ENCODE results near the gene CFAP206. TPM values are rescaled to one million over a fixed set of nuclear protein-coding genes. Genes with fewer than 3 reads are reported as not detected.

The CFAP206 gene
- total RNA-seq, 1 experiment from 2014 or later, result not detected

DNA sequence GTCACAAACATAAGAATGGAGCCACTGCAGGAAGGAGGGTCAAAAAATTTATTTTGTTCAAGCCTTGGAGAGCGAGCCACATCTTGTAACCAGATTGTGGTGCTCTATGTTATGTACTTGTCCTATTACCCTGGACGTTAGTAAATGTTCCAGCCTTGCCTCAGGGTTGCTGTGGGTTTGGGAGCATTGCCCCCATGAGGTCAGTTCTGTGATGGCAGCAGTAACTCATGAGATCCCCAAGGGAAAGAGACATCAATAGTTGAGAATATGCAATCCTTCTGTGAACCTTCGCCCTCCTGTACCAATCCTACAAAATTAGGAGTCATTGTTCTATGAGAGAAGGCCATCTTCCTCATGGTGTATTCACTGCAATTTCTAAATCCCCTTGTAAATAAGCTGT lies 16.4 kb upstream of the CFAP206 start:
- H4K20me1 ChIP-seq (ENCODE audit: control insufficient read depth, insufficient read depth, insufficient read length), result no peaks in the 10 kb centered on the region
- no peak overlapping the region for H2BK15ac ChIP-seq (ENCODE audit: low read depth, low read length)
- H3K4me1 ChIP-seq (ENCODE audit: insufficient read depth, low read length), result no peaks in the 10 kb centered on the region
- H3K27me3 ChIP-seq (ENCODE audit: insufficient read depth, low read length), result no peaks in the 10 kb centered on the region
- peak; percentile 68 for DNase-seq
- WGBS (ENCODE audit: extremely low coverage, insufficient read length, low lambda C conversion rate), result no CpG with 5 or more reads among the region's 3 CpGs
- TF ChIP-seq, protein P1, sequence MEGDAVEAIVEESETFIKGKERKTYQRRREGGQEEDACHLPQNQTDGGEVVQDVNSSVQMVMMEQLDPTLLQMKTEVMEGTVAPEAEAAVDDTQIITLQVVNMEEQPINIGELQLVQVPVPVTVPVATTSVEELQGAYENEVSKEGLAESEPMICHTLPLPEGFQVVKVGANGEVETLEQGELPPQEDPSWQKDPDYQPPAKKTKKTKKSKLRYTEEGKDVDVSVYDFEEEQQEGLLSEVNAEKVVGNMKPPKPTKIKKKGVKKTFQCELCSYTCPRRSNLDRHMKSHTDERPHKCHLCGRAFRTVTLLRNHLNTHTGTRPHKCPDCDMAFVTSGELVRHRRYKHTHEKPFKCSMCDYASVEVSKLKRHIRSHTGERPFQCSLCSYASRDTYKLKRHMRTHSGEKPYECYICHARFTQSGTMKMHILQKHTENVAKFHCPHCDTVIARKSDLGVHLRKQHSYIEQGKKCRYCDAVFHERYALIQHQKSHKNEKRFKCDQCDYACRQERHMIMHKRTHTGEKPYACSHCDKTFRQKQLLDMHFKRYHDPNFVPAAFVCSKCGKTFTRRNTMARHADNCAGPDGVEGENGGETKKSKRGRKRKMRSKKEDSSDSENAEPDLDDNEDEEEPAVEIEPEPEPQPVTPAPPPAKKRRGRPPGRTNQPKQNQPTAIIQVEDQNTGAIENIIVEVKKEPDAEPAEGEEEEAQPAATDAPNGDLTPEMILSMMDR (conservative IDR thresholded peaks at IDR 0.05), result peak; percentile 76
- H3K4ac ChIP-seq (ENCODE audit: low read depth, low read length), result no peak overlapping the region
- no peaks in the 10 kb centered on the region for H3K4me1 Mint-ChIP-seq
- no peaks in the 10 kb centered on the region for H3K23me2 ChIP-seq (ENCODE audit: insufficient read length, low read depth, low read length, poor library complexity, severe bottlenecking)
- H3K23ac ChIP-seq (ENCODE audit: insufficient read length, low read depth, low read length), result no peak overlapping the region
- no peaks in the 10 kb centered on the region for H3K79me2 ChIP-seq (ENCODE audit: insufficient read depth, low read length)
- H3K79me1 ChIP-seq (ENCODE audit: insufficient read depth, low read depth, low read length, poor library complexity, severe bottlenecking), result no peaks in the 10 kb centered on the region
- H4K5ac ChIP-seq (ENCODE audit: insufficient read length, low read depth, low read length), result no peak overlapping the region
- no peak overlapping the region for H3K14ac ChIP-seq (ENCODE audit: insufficient read depth, low read length)
- H2BK12ac ChIP-seq (ENCODE audit: insufficient read length, low read depth, low read length), result no peak overlapping the region
- no peak overlapping the region for H3K27ac ChIP-seq (ENCODE audit: insufficient read length, low read depth, low read length)
- no peak overlapping the region for H4K91ac ChIP-seq (ENCODE audit: insufficient read length, low read depth, low read length)
- H3K27ac Mint-ChIP-seq, result no peak overlapping the region
- H2BK5ac ChIP-seq (ENCODE audit: insufficient read length, low read length), result no peak overlapping the region
- no peaks in the 10 kb centered on the region for H3K9me3 ChIP-seq (ENCODE audit: control insufficient read depth, low read depth, low read length)
- H3K56ac ChIP-seq (ENCODE audit: insufficient read length, low read depth, low read length), result no peak overlapping the region
- H3K4me2 ChIP-seq (ENCODE audit: insufficient read depth, insufficient read length, low read length), result no peak overlapping the region
- H2BK20ac ChIP-seq (ENCODE audit: low read depth, low read length, poor library complexity, severe bottlenecking), result no peak overlapping the region
- no peak overlapping the region for H2AFZ ChIP-seq (ENCODE audit: low read length)
- H3K36me3 Mint-ChIP-seq (ENCODE audit: insufficient read depth in 1 of 3, low read depth in 3 of 3), result no peaks in the 10 kb centered on the region
- H3K18ac ChIP-seq (ENCODE audit: insufficient read length, low read depth, low read length), result no peak overlapping the region
- no peaks in the 10 kb centered on the region for H3K9me3 Mint-ChIP-seq
- H2BK120ac ChIP-seq (ENCODE audit: low read depth, low read length, poor library complexity, severe bottlenecking), result no peak overlapping the region
- no peak overlapping the region for H3K9ac ChIP-seq (ENCODE audit: extremely low read depth, insufficient read length, low read length)
- no peaks in the 10 kb centered on the region for H3K27me3 Mint-ChIP-seq (ENCODE audit: low read depth)
- H3K4me3 Mint-ChIP-seq, result no peak overlapping the region
- no peak overlapping the region for H3T11ph ChIP-seq (ENCODE audit: low read length)
- no peak overlapping the region for H4K8ac ChIP-seq (replicated peaks; ENCODE audit: insufficient read length, low read depth, low read length)
- H2AK5ac ChIP-seq (ENCODE audit: insufficient read length, low read length), result no peak overlapping the region

All from H9 (cell line).